Smooth muscle cell (in vitro differentiated cells): ENCODE measurements around the gene FRMD4A. TPM values are rescaled to one million over a fixed set of nuclear protein-coding genes. Genes with fewer than 3 reads are reported as not detected.
"Not testable (repeated sequence)": the region's sequence is repeated elsewhere in the genome, so short reads cannot be mapped to it uniquely, and the experiment has no call there.

Experiments used
- DNase-seq: peaks from one replicate; lab custom pipeline; 2025; ENCODE audit not compliant: unreplicated experiment; lab: John Stamatoyannopoulos, UW
- H2AFZ ChIP-seq: fragments of 200-600 bp; sonication (generic); 2 replicates; pipeline ENCODE4 v1.6.0; 2016; ENCODE audit warnings: antibody characterized with exemption, low read depth, mild to moderate bottlenecking
- H3F3A ChIP-seq: fragments of 200-600 bp; sonication (generic); 2 replicates; pipeline ENCODE4 v1.6.0; 2017; ENCODE audit warnings: antibody characterized with exemption, low read depth
- H3K27ac ChIP-seq: fragments of 200-600 bp; sonication (generic); 2 replicates; pipeline ENCODE4 v1.5.1; 2016; ENCODE audit warnings: low read depth, mild to moderate bottlenecking
- H3K27me3 ChIP-seq: fragments of 200-600 bp; sonication (generic); 2 replicates; pipeline ENCODE4 v1.6.1; 2016; ENCODE audit warnings: low read depth, mild to moderate bottlenecking
- H3K36me3 ChIP-seq: fragments of 200-600 bp; sonication (generic); 2 replicates; pipeline ENCODE4 v1.5.1; 2016; ENCODE audit warnings: low read depth
- H3K4me1 ChIP-seq: fragments of 200-600 bp; sonication (generic); 2 replicates; pipeline ENCODE4 v1.5.1; 2016; ENCODE audit warnings: low read depth
- H3K4me2 ChIP-seq: fragments of 200-600 bp; sonication (generic); 2 replicates; pipeline ENCODE4 v1.6.0; 2016; ENCODE audit warnings: mild to moderate bottlenecking
- H3K4me3 ChIP-seq: fragments of 200-600 bp; sonication (generic); 2 replicates; pipeline ENCODE4 v1.5.1; 2016; ENCODE audit warnings: mild to moderate bottlenecking
- H3K79me2 ChIP-seq: fragments of 200-600 bp; sonication (generic); 2 replicates; pipeline ENCODE4 v1.6.0; 2016; ENCODE audit warnings: low read depth, mild to moderate bottlenecking
- H3K9ac ChIP-seq: fragments of 200-600 bp; sonication (generic); 2 replicates; pipeline ENCODE4 v1.6.0; 2016; ENCODE audit warnings: low read depth
- H3K9me3 ChIP-seq: fragments of 200-600 bp; sonication (generic); replicated peaks from 2 replicates; pipeline ENCODE4 v1.5.1; 2016; ENCODE audit warnings: low read depth
- H4K20me1 ChIP-seq: fragments of 200-600 bp; sonication (generic); 2 replicates; pipeline ENCODE4 v1.6.0; 2016; ENCODE audit warnings: low read depth
- CTCF ChIP-seq: fragments of 200-600 bp; sonication (generic); IDR thresholded peaks from 2 replicates; pipeline ENCODE4 v1.5.1; 2017; ENCODE audit warnings: borderline replicate concordance, mild to moderate bottlenecking, antibody characterized with exemption; ENCODE audit not compliant: insufficient read depth, poor library complexity, severe bottlenecking
- WGBS: methylation state at CpG from one replicate; pipeline ENCODE4 v1.1.7; 2016; ENCODE audit warnings: low lambda C conversion rate; 5-methylcytosine and 5-hydroxymethylcytosine counted together
- polyA plus RNA-seq: library from polyadenylated mRNA; unstranded; fragments of >200 nt; fragmentation: Nextera tagmentation; extraction: Ambion mirVana; gene quantifications from 2 replicates; pipeline ENCODE4 v1.2.1, GENCODE V29; 2016
- total RNA-seq: library from RNA; depleted of rRNA; stranded (reverse); fragments of >200 nt; gene quantifications from 2 replicates; pipeline ENCODE4 v1.2.3, GENCODE V29; 2014

The FRMD4A gene
- total and polyA plus RNA-seq, 2 experiments from 2014 or later, result 3.0 to 5.4 TPM

GRCh38 chr10:13867822-13868221 is 462.9 kb downstream of the FRMD4A start:
- Histone ChIP-seq H3K36me3 (no peaks in the 10 kb centered on the region), H3K4me3 (no peak overlapping the region), H4K20me1 (no peaks in the 10 kb centered on the region), H3K27ac (no peak overlapping the region), H3K27me3 (no peaks in the 10 kb centered on the region), H3K4me1 (no peaks in the 10 kb centered on the region), H2AFZ (no peak overlapping the region), H3K79me2 (no peaks in the 10 kb centered on the region), H3K9ac (no peak overlapping the region), H3K9me3 (no peaks in the 10 kb centered on the region), H3K4me2 (no peak overlapping the region), H3F3A (no peaks in the 10 kb centered on the region)
- 100% methylated on average over 1 of the region's 1 CpG for WGBS
- no peak for DNase-seq
- no peak for TF ChIP-seq CTCF

- no peaks in the 10 kb centered on the region for H3K4me1 ChIP-seq
- H4K20me1 ChIP-seq, result no peaks in the 10 kb centered on the region
- peak overlapping the region; percentile 27 for H3K4me2 ChIP-seq
- H3K9ac ChIP-seq, result no peak overlapping the region
- H3K4me3 ChIP-seq, result no peak overlapping the region
- no peaks in the 10 kb centered on the region for H3F3A ChIP-seq
- 34% methylated on average over 12 of the region's 12 CpGs for WGBS
- peak overlapping the region; percentile 1 for H2AFZ ChIP-seq
- no peak for DNase-seq
- H3K27ac ChIP-seq, result no peak overlapping the region
- H3K36me3 ChIP-seq, result no peaks in the 10 kb centered on the region
- no peaks in the 10 kb centered on the region for H3K27me3 ChIP-seq
- no peaks in the 10 kb centered on the region for H3K79me2 ChIP-seq
- TF ChIP-seq CTCF, result no peak
- H3K9me3 ChIP-seq, result no peaks in the 10 kb centered on the region
These were observed 464.8 kb downstream of the FRMD4A start for GRCh38 chr10:13865758-13866491.

- H3K4me2 ChIP-seq, H3K4me1 ChIP-seq, DNase-seq, H3K79me2 ChIP-seq, H3K4me3 ChIP-seq, H4K20me1 ChIP-seq, H3K36me3 ChIP-seq, H3K9ac ChIP-seq, H2AFZ ChIP-seq, H3F3A ChIP-seq, H3K9me3 ChIP-seq, H3K27me3 ChIP-seq, H3K27ac ChIP-seq: not testable (repeated sequence)
- 100% methylated on average over 4 of the region's 4 CpGs for WGBS
These were observed 465.5 kb downstream of the FRMD4A start for GRCh38 chr10:13865220-13865619.

GRCh38 chr10:13862546-13863233 is 468.0 kb downstream of the FRMD4A start:
- Histone ChIP-seq H3K36me3 (no peaks in the 10 kb centered on the region), H2AFZ (no peak overlapping the region), H4K20me1 (no peaks in the 10 kb centered on the region), H3K4me3 (no peak overlapping the region), H3K9me3 (no peaks in the 10 kb centered on the region), H3K27ac (no peak overlapping the region), H3K27me3 (no peaks in the 10 kb centered on the region), H3K79me2 (no peaks in the 10 kb centered on the region), H3K4me2 (no peak overlapping the region), H3K4me1 (no peaks in the 10 kb centered on the region), H3F3A (no peaks in the 10 kb centered on the region), H3K9ac (no peak overlapping the region)
- no peak for TF ChIP-seq CTCF
- no peak for DNase-seq
- WGBS, result 94% methylated on average over 3 of the region's 3 CpGs
